Stimulated activated CD8-positive, alpha-beta memory T cell treated with anti-CD3 and anti-CD28 coated beads, Interleukin-7, amount 100 ng/mL, for 48 hours (primary cell): ENCODE data around the gene KANK2.
"Not testable (repeated sequence)": the region's sequence is repeated elsewhere in the genome, so short reads cannot be mapped to it uniquely, and the experiment has no call there.

Experiments
- DNase-seq, 2 donors: peaks; one replicate each; pipeline ENCODE4 v3.0.0-alpha.2; 2020; ENCODE audit warnings: low read depth in 1 of 2; ENCODE audit errors: extremely low read depth in 1 of 2

KANK2 gene

GRCh38 chr19:11142528-11143171 is 54.7 kb downstream of the KANK2 start:
- no peak for DNase-seq

DNA sequence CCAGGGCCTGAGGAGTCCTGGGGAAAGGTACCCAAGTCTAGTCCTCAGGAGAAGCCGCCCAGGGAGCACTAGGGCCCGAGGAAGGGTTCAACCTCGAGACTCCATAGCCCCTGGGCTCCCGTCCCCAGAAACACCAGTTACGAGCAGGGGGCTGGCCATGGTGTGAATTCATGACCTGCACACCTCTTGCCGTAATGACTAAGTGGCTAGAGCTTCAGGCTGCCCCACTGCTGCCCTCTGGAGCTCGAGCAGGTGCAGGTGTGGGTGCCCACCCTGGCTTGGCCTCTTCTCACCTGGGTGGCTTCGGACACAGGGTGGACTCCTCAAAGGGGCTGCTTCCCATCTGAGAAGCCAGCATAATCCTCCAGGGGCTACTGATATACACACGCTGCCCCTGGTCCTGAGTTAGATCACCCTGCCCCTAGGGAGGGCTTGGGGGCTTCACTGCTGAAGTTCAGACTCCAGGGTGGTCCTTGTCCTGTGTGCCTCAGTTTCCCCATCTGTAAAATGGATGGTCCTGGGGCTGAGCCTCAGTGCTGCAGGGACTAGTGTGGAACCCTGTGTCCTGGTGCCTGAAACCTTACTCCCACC is 55.3 kb downstream of the KANK2 start:
- DNase-seq = no peak

DNA sequence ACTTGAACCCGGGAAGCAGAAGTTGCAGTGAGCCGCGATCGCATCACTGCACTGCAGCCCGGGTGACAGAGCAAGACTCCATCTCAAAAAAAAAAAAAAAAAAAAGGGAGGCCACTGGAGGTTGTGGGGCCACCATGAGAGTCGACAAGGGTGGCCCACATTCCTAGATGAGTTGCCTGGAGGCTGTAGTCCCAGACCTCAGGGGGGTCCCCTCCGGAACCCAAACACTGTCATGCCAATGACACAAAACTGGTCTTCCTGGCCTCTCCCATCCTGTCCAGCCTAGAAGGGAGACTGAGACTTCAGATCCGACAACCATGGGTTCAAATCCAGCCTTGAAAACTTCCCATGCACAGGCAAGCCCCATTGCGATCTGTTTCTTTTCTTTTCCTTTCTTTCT is 56.4 kb downstream of the KANK2 start:
- DNase-seq = no peak

- not testable (repeated sequence) for DNase-seq
Measured at GRCh38 chr19:11140023-11140538, 57.3 kb downstream of the KANK2 start.

DNA sequence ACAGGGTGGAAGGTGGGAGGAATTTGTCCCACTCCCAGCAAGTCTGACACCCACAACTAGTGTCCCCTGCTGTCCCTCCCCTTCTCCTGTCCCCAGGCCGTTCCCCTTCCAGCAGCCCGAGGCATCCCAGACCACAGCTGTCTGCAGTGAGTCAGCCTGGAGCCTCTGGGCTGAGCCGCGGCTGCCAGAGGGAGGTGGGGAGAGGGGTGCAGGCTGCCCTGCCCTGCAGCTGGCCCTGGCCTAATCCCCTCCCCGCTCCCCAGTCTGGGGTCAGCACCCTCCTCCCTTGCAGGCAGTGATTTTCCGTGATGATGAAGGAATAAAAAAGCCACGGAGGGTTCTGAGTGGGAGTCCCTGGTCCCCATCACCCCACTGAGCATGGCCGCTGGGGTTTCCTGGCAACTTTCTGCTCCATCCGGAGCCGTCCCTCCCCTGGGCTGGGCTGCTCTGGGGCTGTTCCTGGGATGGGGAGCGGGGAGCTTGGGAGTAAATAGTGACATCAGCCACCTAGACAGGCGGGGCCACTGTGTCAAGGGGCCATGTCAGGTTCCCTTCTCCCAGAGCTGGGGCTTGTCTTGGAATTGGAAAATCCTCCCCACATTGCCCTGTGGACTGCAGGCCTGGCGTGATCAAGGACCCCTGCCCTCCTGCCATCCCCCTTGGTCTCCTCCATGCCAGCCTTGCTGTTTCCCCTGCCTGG is 58.6 kb downstream of the KANK2 start:
- no peak for DNase-seq

DNA sequence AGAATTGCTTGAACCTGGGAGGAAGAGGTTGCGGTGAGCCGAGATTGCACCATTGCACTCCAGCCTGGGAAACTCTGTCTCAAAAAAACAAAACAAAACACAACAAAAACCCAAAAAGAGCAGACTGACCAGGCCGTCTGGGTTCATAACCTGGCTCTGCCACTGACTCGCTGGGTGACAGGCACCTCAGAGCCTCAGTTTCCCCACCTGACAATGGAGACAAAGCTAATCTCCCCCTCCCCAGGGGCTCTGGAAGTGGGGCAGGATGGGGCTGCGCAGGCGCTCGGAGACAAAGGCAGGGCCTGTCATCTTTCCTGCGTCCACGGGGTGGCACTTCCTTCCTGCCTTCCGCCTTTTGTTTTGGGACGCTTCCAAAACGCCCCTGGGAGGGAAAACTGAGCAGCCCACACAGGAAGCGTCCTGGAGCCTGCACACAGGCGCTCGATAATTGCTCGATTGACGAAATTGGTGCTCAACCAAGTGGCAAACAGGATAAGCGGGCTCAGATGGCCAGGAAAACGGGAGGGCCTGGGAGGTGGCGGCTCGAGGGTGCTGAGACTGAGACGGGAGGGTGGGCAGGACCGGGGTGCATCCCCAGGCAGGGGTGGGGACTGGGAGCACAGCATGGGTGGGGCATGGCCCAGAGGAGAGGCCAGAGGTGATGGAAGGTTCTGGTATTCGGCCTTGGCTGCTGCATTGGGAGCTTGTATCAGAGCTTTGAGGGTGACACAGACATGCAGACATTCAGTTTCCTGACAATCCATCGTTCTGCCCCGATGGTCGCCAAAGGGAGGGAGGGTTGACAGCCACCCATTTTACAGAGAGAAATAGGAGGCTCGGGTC is 59.6 kb downstream of the KANK2 start:
- DNase-seq = peak in 1 of 2 donors; percentile 20

GRCh38 chr19:11136400-11137101 is 60.8 kb downstream of the KANK2 start:
- DNase-seq = no peak

DNA sequence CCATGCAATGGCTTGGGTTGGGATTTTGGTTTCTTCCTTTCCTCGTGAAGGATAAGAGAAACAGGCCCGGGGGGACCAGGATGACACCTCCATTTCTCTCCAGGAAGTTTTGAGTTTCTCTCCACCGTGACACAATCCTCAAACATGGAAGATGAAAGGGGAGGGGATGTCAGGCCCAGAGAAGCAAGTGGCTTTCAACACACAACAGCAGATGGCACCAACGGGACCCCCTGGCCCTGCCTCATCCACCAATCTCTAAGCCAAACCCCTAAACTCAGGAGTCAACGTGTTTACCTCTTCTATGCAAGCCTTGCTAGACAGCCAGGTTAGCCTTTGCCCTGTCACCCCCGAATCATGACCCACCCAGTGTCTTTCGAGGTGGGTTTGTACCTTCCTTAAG is 65.9 kb downstream of the KANK2 start:
- no peak for DNase-seq

GRCh38 chr19:11130824-11131455 is 66.4 kb downstream of the KANK2 start:
- DNase-seq = peak; percentile 40 to 47

GRCh38 chr19:11127905-11128304 is 69.4 kb downstream of the KANK2 start:
- no peak for DNase-seq

DNA sequence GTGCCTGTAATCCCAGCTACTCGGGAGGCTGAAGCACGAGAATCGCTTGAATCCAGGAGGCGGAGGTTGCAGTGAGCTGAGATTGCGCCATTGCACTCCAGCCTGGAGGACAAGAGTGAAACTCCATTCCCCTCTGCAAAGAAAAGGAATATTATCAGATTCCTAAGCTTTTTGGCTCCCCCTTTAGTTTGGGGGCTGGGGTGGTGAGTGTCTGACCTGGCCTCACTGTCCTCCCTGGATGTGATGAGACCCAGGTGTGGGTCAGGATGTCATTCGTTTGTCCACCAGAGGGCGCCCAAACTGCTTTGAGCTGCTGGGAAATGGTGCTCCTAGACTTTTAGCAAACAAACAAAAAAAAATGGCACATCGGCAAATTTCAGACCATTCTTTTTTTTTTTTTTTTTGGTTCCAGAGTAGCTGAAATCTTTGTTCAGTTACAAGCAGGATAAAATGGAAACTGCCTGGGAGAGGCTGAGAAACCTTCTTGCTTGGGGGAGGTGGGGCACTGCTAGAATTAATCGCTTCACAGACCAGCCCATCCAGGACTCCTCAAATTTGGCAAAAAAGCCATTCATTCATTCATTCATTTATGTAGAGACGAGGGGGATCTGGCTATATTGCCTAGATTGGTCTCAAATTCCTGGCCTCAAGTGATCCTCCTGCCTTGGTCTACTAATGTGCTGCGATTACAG is 71.2 kb downstream of the KANK2 start:
- peak; percentile 22 to 53 for DNase-seq

DNA sequence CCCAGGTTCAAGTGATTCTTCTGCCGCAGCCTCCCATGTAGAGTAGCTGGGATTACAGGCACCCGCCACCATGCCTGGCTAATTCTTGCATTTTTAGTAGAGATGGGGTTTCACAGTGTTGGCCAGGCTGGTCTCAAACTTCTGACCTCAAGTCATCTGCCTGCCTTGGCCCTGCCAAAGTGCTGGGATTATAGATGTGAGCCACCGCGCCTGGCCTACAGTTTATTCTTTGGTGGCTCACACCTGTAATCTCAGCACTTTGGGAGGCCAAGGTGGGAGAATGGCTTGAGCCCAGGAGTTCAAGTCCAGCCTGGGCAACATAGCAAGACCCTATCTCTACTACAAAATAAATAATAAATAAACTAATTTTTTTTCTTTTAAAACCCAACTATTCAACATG is 73.2 kb downstream of the KANK2 start:
- DNase-seq = not testable (repeated sequence)

DNA sequence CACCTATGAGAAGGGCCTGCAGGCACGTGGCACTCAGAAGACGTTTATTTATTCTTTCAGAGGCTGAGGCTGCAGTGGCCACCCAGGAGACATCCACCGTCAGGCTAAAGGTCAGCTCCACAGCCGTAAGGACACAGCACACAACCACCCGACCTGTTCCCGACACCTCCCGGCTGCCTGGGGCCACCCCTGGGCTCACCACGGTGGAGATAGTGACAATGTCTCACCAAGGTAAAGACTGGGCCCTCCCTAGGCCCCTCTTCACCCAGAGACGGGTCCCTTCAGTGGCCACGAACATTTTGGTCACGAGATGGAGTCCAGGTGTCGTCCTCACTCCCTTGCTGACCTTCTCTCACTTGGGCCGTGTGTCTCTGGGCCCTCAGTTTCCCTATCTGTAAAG is 74.2 kb downstream of the KANK2 start:
- no peak for DNase-seq

DNA sequence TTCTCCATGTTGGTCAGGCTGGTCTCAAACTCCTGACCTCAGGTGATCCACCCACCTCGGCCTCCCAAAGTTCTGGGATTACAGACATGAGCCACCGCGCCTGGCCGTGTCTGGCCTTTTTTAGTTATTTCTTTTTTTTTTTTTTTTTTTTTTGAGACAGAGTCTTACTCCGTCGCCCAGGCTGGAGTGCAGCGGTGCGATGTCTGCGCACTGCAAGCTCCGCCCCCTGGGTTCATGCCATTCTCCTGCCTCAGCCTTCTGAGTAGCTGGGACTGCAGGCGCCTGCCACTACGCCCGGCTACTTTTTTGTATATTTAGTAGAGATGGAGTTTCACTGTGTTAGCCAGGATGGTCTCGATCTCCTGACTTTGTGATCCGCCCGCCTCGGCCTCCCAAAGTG is 75.4 kb downstream of the KANK2 start:
- not testable (repeated sequence) for DNase-seq

DNA sequence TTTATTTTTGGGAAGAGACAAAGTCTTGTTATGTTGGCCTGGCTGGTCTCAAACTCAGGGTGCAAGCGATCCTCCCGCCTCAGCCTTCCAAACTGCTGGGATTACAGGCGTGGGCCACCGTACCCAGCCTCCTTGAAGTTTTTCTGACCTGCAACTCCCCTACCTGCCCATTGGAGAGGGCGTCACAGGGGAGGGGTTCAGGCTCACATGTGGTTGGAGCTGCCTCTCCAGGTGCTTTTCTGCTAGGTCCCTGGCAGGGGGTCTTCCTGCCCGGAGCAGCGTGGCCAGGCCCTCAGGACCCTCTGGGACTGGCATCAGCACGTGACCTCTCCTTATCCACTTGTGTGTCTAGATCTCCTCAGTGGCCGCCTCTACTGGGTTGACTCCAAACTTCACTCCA is 80.8 kb downstream of the KANK2 start:
- no peak for DNase-seq

DNA sequence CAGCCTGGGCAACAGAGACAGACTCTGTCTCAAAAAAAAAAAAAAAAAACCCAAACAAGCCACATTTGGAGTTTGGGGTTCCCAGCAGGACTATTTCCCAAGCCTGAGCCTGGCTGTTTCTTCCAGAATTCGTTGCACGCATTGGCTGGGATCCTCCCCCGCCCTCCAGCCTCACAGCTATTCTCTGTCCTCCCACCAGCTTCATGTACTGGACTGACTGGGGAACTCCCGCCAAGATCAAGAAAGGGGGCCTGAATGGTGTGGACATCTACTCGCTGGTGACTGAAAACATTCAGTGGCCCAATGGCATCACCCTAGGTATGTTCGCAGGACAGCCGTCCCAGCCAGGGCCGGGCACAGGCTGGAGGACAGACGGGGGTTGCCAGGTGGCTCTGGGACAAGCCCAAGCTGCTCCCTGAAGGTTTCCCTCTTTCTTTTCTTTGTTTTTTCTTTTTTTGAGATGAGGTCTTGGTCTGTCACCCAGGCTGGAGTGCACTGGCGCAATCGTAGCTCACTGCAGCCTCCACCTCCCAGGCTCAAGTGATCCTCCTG is 81.4 kb downstream of the KANK2 start:
- no peak for DNase-seq

- DNase-seq = no peak
Measured at GRCh38 chr19:11115042-11115441, 82.3 kb downstream of the KANK2 start.
